SK-N-SH (cell line): Measurements from ENCODE around the gene ARHGEF39. TPM values are rescaled to one million over a fixed set of nuclear protein-coding genes. Genes with fewer than 3 reads are reported as not detected.

Experiments used
- CTCF ChIA-PET: fragments of 300-600, 350-600 bp; formaldehyde crosslinking; extraction: SDS; loops from one replicate; lab custom pipeline; 2021; lab: Yijun Ruan, JAX
- POLR2A ChIA-PET: fragments of 350-600 bp; sonication (Branson Sonifier 250); formaldehyde crosslinking; extraction: SDS; loops from one replicate; lab custom pipeline; 2020; ENCODE audit warnings: antibody characterized with exemption, inconsistent platforms; lab: Yijun Ruan, JAX
- DNase-seq: peaks from one replicate; pipeline ENCODE4 v3.0.0; 2012
- H2AFZ ChIP-seq: fragments of 200-600 bp; sonication (generic); 2 replicates; pipeline ENCODE4 v1.8.1; 2016; ENCODE audit warnings: antibody characterized with exemption, mild to moderate bottlenecking, low read depth
- H3F3A ChIP-seq: fragments of 200-600 bp; sonication (generic); replicated peaks from 2 replicates; pipeline ENCODE3; 2016; ENCODE audit warnings: antibody characterized with exemption, mild to moderate bottlenecking; ENCODE audit not compliant: insufficient read depth
- H3K27ac ChIP-seq, 2 experiments: fragments of 200-500 bp in 1 of 2; fragments of 200-600 bp in 1 of 2; sonication (Bioruptor generic) in 1 of 2; sonication (generic), shearing (Covaris generic) in 1 of 2; 2 replicates each; pipeline versions ENCODE4 v1.5.1 to v1.6.1; 2014 to 2016; ENCODE audit warnings: low read depth in 2 of 2, inconsistent platforms in 1 of 2, low read length in 1 of 2, mild to moderate bottlenecking in 1 of 2, mixed read lengths in 1 of 2
- H3K27me3 ChIP-seq: fragments of 200-600 bp; sonication (generic), shearing (Covaris generic); 2 replicates; pipeline ENCODE4 v1.6.1; 2016; ENCODE audit warnings: mixed run types; ENCODE audit not compliant: insufficient read depth
- H3K36me3 ChIP-seq, 2 experiments: fragments of 200-500 bp in 1 of 2; fragments of 200-600 bp in 1 of 2; sonication (Bioruptor generic) in 1 of 2; sonication (generic) in 1 of 2; replicated peaks in 1 of 2; 2 replicates each; pipeline versions ENCODE3 to v1.5.1; 2014 to 2016; ENCODE audit warnings: low read length in 1 of 2, mild to moderate bottlenecking in 1 of 2; ENCODE audit not compliant: insufficient read depth in 2 of 2, control insufficient read depth in 1 of 2
- H3K4me1 ChIP-seq, 2 experiments: fragments of 200-500 bp in 1 of 2; fragments of 200-600 bp in 1 of 2; sonication (Bioruptor generic) in 1 of 2; sonication (generic), shearing (Covaris generic) in 1 of 2; 2 replicates each; pipeline versions ENCODE4 v1.5.1 to v1.6.1; 2014 to 2016; ENCODE audit warnings: low read depth in 1 of 2, low read length in 1 of 2, mixed run types in 1 of 2; ENCODE audit not compliant: insufficient read depth in 2 of 2, control insufficient read depth in 1 of 2
- H3K4me2 ChIP-seq: fragments of 200-600 bp; sonication (generic), shearing (Covaris generic); 2 replicates; pipeline ENCODE4 v1.6.1; 2017; ENCODE audit warnings: mixed run types
- H3K4me3 ChIP-seq, 2 experiments: fragments of 200-500 bp in 1 of 2; fragments of 200-600 bp in 1 of 2; sonication (Bioruptor generic) in 1 of 2; sonication (generic), shearing (Covaris generic) in 1 of 2; 2 replicates each; pipeline versions ENCODE4 v1.5.1 to v1.8.1; 2014 to 2016; ENCODE audit warnings: low read depth in 2 of 2, inconsistent platforms in 1 of 2, low read length in 1 of 2, mild to moderate bottlenecking in 1 of 2, mixed read lengths in 1 of 2, moderate library complexity in 1 of 2
- H3K79me2 ChIP-seq: fragments of 200-600 bp; sonication (generic); 2 replicates; pipeline ENCODE4 v1.8.1; 2017; ENCODE audit warnings: mild to moderate bottlenecking; ENCODE audit not compliant: insufficient read depth
- H3K9ac ChIP-seq: fragments of 200-600 bp; sonication (generic); 2 replicates; pipeline ENCODE4 v1.6.1; 2017; ENCODE audit warnings: mixed run types
- H3K9me2 ChIP-seq: fragments of 200-600 bp; sonication (generic); 2 replicates; pipeline ENCODE4 v1.6.1; 2017; ENCODE audit warnings: mixed run types
- H3K9me3 ChIP-seq: fragments of 200-600 bp; sonication (generic); 2 replicates; pipeline ENCODE4 v1.6.1; 2017; ENCODE audit warnings: mixed run types, mild to moderate bottlenecking, moderate library complexity
- H4K20me1 ChIP-seq: fragments of 200-600 bp; sonication (generic); 2 replicates; pipeline ENCODE4 v1.6.1; 2017; ENCODE audit warnings: mild to moderate bottlenecking, mixed run types; ENCODE audit not compliant: insufficient read depth
- CHD2 ChIP-seq: fragments of 150-350 bp; IDR thresholded peaks from 2 replicates; pipeline ENCODE4 v1.6.1; 2018; ENCODE audit warnings: low read length; ENCODE audit not compliant: partially characterized antibody
- ELF1 ChIP-seq: IDR thresholded peaks from 2 replicates; pipeline ENCODE4 v1.4.0; 2012
- EP300 ChIP-seq, 2 experiments: IDR thresholded peaks; 2 replicates each; pipeline versions ENCODE4 v1.4.0 to v1.6.1; 2012; ENCODE audit warnings: borderline replicate concordance in 1 of 2, low read depth in 1 of 2, low read length in 1 of 2
- EZH2phosphoT487 ChIP-seq: fragments of 200-600 bp; sonication (generic); IDR thresholded peaks from 2 replicates; pipeline ENCODE4 v1.6.1; 2017; ENCODE audit warnings: low read depth, mixed run types, mild to moderate bottlenecking, antibody characterized with exemption, moderate library complexity, borderline replicate concordance
- FOXJ3 ChIP-seq: sonication (generic); formaldehyde crosslinking; IDR thresholded peaks from 2 replicates; pipeline ENCODE4 v1.5.1; 2020; ENCODE audit warnings: mild to moderate bottlenecking, missing genetic modification reagents
- FOXM1 ChIP-seq: IDR thresholded peaks from 2 replicates; pipeline ENCODE4 v1.4.0; 2012; ENCODE audit warnings: low read depth, mild to moderate bottlenecking
- GATA2 ChIP-seq: sonication (generic); formaldehyde crosslinking; IDR thresholded peaks from 2 replicates; pipeline ENCODE4 v1.5.0; 2020; ENCODE audit warnings: mild to moderate bottlenecking, missing genetic modification reagents
- JUND ChIP-seq: IDR thresholded peaks from 2 replicates; pipeline ENCODE4 v1.4.0; 2012
- MAX ChIP-seq: IDR thresholded peaks from 2 replicates; pipeline ENCODE4 v1.4.0; 2012; ENCODE audit warnings: low read depth
- MEF2A ChIP-seq: IDR thresholded peaks from 2 replicates; pipeline ENCODE4 v1.4.0; 2012; ENCODE audit warnings: low read depth, borderline replicate concordance
- NFIC ChIP-seq: IDR thresholded peaks from 2 replicates; pipeline ENCODE4 v1.4.0; 2012; ENCODE audit warnings: borderline replicate concordance
- NRF1 ChIP-seq: IDR thresholded peaks from 2 replicates; pipeline ENCODE4 v1.6.1; 2012; ENCODE audit warnings: low read depth, mild to moderate bottlenecking, low read length
- PBX3 ChIP-seq: IDR thresholded peaks from 2 replicates; pipeline ENCODE4; 2012
- RAD21 ChIP-seq: IDR thresholded peaks from 2 replicates; pipeline ENCODE4 v1.6.1; 2012; ENCODE audit warnings: mild to moderate bottlenecking, low read length
- REST ChIP-seq: IDR thresholded peaks from 2 replicates; pipeline ENCODE4 v1.6.1; 2012; ENCODE audit warnings: mild to moderate bottlenecking, low read depth, low read length, moderate library complexity
- RXRA ChIP-seq: IDR thresholded peaks from 2 replicates; pipeline ENCODE4 v1.4.0; 2012; ENCODE audit warnings: low read depth, mild to moderate bottlenecking, borderline replicate concordance
- SMC3 ChIP-seq: IDR thresholded peaks from 2 replicates; pipeline ENCODE4 v1.6.1; 2012; ENCODE audit warnings: low read depth, low read length, improper control_type of control experiment
- TAF1 ChIP-seq: IDR thresholded peaks from 2 replicates; pipeline ENCODE4 v1.6.1; 2012; ENCODE audit warnings: low read depth, mild to moderate bottlenecking, low read length, moderate library complexity, borderline replicate concordance
- TEAD4 ChIP-seq: IDR thresholded peaks from 2 replicates; pipeline ENCODE4 v1.4.0; 2012; ENCODE audit warnings: mild to moderate bottlenecking, borderline replicate concordance; ENCODE audit not compliant: insufficient read depth
- USF1 ChIP-seq: IDR thresholded peaks from 2 replicates; pipeline ENCODE4 v1.4.0; 2012; ENCODE audit warnings: low read depth, borderline replicate concordance
- YY1 ChIP-seq: IDR thresholded peaks from 2 replicates; pipeline ENCODE4 v1.4.0; 2012; ENCODE audit warnings: low read depth, mild to moderate bottlenecking
- ZBTB33 ChIP-seq: IDR thresholded peaks from 2 replicates; pipeline ENCODE4 v1.4.0; 2012; ENCODE audit warnings: low read depth, borderline replicate concordance
- WGBS: methylation state at CpG from one replicate; pipeline ENCODE4 v1.1.6; 2017; ENCODE audit warnings: low lambda C conversion rate; 5-methylcytosine and 5-hydroxymethylcytosine counted together
- polyA plus RNA-seq, 3 experiments: library from polyadenylated mRNA; depleted of rRNA; stranded (reverse); fragments of >200 nt; gene quantifications; 2 replicates each; pipeline ENCODE4 v1.2.3, GENCODE V29; 2012

The ARHGEF39 gene
- polyA plus RNA-seq, 1 of the 3 experiments (the other 2 are of a cell fraction), result 4.9 TPM

GRCh38 chr9:35688558-35689541, 23.9 kb upstream of the ARHGEF39 start (continued):
- TF ChIP-seq TEAD4 (peak; percentile 39; the same call in 1 of the 2 replicates), RXRA (peak; percentile 35; the same call in 1 of the 2 replicates), MAX (no peak)
- TF ChIP-seq, all 33 proteins: peak for 11

- Histone ChIP-seq H3K9ac (peak overlapping the region; percentile 95; the same call in 1 of the 2 replicates), H3K79me2 (peaks cover 47% of the 10 kb centered on the region), H3K4me3 (peak overlapping the region; percentile 62 to 73), H2AFZ (no peak overlapping the region), H4K20me1 (peaks cover 57% of the 10 kb centered on the region), H3K27me3 (no peaks in the 10 kb centered on the region), H3K36me3 (peaks cover 21 to 28% of the 10 kb centered on the region in 2 experiments), H3K27ac (peak overlapping the region; percentile 41 to 96; a peak in 3 of 4 replicates), H3K9me3 (no peaks in the 10 kb centered on the region), H3K4me1 (peaks cover 19 to 34% of the 10 kb centered on the region in 2 experiments; a peak in 3 of 4 replicates), H3K9me2 (no peaks in the 10 kb centered on the region), H3K4me2 (peak overlapping the region; percentile 91), H3F3A (peaks cover 47% of the 10 kb centered on the region)
- no peak for DNase-seq
- ChIA-PET CTCF (interaction anchor here (0.7 to 2.3 kb wide), 9 partner anchors 9 to 103 kb away, joined by 3 to 26 read pairs (median 3); partner anchors contain the start of genes ARHGEF39, CCDC107 and RMRP), POLR2A (no interaction called here)
- TF ChIP-seq FOXM1 (no peak), ELF1 (no peak), USF1 (no peak), PBX3 (no peak), EP300 (IDR thresholded peaks at IDR 0.05; ENCODE audit: borderline replicate concordance in 1 of 2, low read depth in 1 of 2, low read length in 1 of 2) (no peak), REST (no peak), MEF2A (no peak), JUND (no peak), YY1 (no peak), ZBTB33 (no peak), FOXJ3 (no peak), CHD2 (no peak), SMC3 (no peak), RAD21 (no peak), RXRA (no peak), TAF1 (no peak), EZH2phosphoT487 (no peak), NRF1 (no peak), NFIC (no peak), GATA2 (CRISPR knock-in tag) (no peak)
- WGBS, result 93% methylated on average over 2 of the region's 2 CpGs
Measured at GRCh38 chr9:35687972-35688557, 23.1 kb upstream of the ARHGEF39 start.
